Mucosa of rectum (tissue), 2 donors: ENCODE data around the gene ARHGDIG.

Experiments used
- H3K27ac ChIP-seq, 2 donors: one replicate each; pipeline ENCODE4 v1.7.0; 2013; ENCODE audit warnings: inconsistent platforms in 2 of 2, low read depth in 2 of 2, low read length in 2 of 2
- H3K27me3 ChIP-seq, 2 donors: one replicate each; pipeline ENCODE4 v1.7.0; 2013; ENCODE audit warnings: low read length in 2 of 2; ENCODE audit not compliant: control insufficient read depth in 2 of 2, insufficient read depth in 2 of 2
- H3K36me3 ChIP-seq, 2 donors: one replicate each; pipeline ENCODE4 v1.7.0; 2013; ENCODE audit warnings: low read length in 2 of 2; ENCODE audit not compliant: control insufficient read depth in 2 of 2, insufficient read depth in 2 of 2
- H3K4me1 ChIP-seq, 2 donors: one replicate each; pipeline ENCODE4 v1.7.0; 2013; ENCODE audit warnings: low read length in 2 of 2, mild to moderate bottlenecking in 1 of 2; ENCODE audit not compliant: control insufficient read depth in 2 of 2, insufficient read depth in 2 of 2
- H3K4me3 ChIP-seq, 2 donors: one replicate each; pipeline ENCODE4 v1.7.0; 2013; ENCODE audit warnings: low read length in 2 of 2
- H3K9ac ChIP-seq, 2 donors: one replicate each; pipeline ENCODE4 v1.7.0; 2013; ENCODE audit warnings: low read length in 2 of 2, low read depth in 1 of 2, mild to moderate bottlenecking in 1 of 2
- H3K9me3 ChIP-seq, 2 donors: one replicate each; pipeline ENCODE4 v1.7.0; 2013; ENCODE audit warnings: low read length in 2 of 2; ENCODE audit not compliant: control insufficient read depth in 2 of 2
- donor health status: healthy.
- donor health status: Normal muscosa, but diverticular disease.

Gene ARHGDIG

DNA sequence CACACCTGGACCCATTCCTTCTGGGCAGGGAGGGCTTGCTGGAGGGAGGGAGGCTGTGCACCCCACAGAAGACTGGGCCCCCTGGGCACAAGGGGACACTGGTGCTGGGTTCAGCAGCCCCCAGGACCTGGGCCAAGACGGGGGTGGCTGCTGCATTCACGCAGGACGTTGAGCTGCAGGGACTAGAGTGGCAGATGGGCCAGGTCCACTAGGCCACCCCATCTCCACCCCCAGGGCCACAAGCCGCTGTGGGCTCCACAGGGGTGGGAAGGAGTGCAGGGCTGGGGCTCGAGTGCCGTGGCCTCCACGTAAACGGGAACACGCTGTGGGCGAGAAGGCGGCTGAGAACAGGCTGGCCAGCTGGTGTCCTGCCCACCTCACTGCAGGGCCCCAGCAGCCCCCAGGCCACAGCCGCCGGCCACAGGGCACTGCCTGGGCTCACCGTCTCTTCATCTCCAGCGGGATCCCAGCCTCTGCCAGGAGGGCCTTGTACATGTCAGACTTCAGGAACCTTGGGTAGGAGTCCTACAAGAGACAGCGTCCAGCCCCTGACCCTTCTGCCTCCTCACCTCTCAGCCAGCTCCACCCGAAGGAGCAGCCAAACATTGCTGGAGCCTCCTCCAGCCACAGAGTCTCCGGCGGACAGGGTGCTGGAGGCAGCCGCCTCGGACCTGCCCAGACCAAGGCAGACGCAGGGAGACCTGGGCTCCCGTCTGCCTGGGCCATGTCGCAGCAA lies 11.2 kb upstream of the ARHGDIG start:
- H3K27me3 ChIP-seq = peaks cover 0 to under 1% of the 10 kb centered on the region in 2 donors
- H3K9ac ChIP-seq = peak overlapping the region; percentile 41 to 53
- peak overlapping the region in 1 of 2 donors; percentile 84 for H3K27ac ChIP-seq
- peaks cover 13 to 39% of the 10 kb centered on the region in 2 donors for H3K4me1 ChIP-seq
- H3K9me3 ChIP-seq = no peaks in the 10 kb centered on the region
- peaks cover 2 to 10% of the 10 kb centered on the region in 2 donors for H3K36me3 ChIP-seq
- H3K4me3 ChIP-seq = peak overlapping the region in 1 of 2 donors; percentile 44

DNA sequence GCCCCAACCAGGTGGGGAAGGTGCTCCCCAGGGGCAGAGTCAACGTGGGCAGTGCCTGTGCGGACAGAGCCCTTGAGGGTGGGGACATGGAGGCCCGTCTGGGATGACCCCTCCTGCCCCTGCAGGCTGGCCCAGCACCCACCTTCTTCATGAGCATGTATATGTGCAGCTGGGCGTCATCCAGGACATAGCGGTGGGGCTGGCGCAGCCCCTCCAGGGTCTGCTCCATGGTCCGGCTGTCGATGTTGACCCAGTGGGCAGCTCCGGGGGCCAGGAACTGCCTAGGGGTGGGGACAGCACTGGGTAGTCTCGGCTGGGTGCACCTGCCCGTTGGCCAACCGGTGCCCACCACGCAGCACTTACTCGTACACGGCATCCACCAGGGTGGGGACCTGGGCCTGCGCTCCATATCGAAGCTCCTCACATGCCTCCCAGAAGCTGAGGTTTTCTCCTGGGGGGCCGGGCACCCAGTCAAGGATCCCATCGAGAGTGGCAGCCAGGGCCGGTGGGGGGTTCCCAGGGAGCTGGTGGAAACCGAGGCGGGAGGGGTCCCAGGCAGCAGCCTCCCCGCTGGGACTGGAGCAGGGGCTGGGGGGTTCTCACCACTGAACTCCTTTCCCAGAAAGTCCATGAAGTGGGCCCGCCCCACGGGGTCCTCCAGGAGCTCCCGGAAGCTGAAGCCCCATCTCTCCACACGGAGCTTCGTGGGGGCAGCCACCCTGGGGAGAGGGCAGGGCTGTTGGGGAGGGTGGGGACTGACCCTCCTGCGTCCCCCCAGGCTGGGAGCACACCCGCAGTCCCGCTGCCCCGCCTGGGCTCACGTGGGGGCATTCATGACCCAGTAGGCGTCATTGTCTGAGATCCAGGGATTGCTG lies 9.8 kb upstream of the ARHGDIG start:
- Histone ChIP-seq H3K27me3 (peaks cover 4 to 5% of the 10 kb centered on the region in 2 donors), H3K9ac (no peak overlapping the region), H3K4me3 (no peak overlapping the region), H3K27ac (no peak overlapping the region), H3K9me3 (no peaks in the 10 kb centered on the region), H3K4me1 (peaks cover 18 to 41% of the 10 kb centered on the region in 2 donors), H3K36me3 (peaks cover 0 to under 1% of the 10 kb centered on the region in 2 donors)

DNA sequence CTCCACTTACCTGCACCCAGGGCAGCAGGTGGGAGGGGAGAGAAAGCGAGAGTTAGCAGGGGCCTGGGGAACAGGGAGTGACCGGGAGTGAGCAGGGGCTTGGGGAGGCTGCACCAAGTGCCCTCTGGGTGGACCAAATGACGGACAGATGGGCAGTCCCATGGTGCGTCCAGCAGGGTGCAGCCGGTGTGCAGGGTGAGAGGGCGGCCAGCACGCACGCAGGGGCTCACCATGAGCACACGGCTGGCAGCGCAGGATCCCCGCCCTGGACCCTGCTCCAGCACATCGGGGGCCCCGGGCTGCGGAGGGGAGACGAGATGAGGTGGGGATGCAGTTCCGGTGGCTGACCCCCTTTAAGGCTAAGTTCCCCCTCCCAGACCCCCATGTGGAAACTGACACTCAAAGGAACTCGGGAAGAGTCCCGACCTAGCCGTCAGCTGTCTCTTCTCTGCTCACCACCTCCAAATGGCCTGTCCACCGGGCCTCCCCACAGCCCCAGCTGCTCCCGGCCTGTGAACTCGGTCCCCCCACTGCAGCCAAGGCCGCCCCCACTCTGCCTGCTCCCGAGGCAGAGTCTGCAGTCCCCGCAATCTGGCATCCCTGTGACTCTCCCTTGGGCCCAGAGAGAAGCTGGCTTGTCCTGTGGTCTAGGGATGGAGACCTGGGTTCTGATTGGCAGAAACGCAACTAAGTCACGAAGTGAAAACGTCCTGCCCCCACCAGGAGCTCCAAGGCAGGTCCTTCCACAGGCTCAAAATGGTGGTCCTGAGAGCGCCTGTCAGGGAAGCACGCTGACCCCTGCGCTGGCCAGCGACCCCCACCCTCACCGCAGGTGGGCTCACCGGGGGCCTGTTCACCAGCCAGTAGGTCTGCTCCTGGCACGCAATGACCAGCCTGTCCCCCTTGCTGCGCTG lies 7.5 kb upstream of the ARHGDIG start:
- H3K4me1 ChIP-seq = peaks cover 17 to 26% of the 10 kb centered on the region in 2 donors
- peaks cover 6 to 8% of the 10 kb centered on the region in 2 donors for H3K27me3 ChIP-seq
- no peak overlapping the region for H3K9ac ChIP-seq
- H3K9me3 ChIP-seq = no peaks in the 10 kb centered on the region
- H3K4me3 ChIP-seq = no peak overlapping the region
- H3K27ac ChIP-seq = no peak overlapping the region
- H3K36me3 ChIP-seq = no peaks in the 10 kb centered on the region

DNA sequence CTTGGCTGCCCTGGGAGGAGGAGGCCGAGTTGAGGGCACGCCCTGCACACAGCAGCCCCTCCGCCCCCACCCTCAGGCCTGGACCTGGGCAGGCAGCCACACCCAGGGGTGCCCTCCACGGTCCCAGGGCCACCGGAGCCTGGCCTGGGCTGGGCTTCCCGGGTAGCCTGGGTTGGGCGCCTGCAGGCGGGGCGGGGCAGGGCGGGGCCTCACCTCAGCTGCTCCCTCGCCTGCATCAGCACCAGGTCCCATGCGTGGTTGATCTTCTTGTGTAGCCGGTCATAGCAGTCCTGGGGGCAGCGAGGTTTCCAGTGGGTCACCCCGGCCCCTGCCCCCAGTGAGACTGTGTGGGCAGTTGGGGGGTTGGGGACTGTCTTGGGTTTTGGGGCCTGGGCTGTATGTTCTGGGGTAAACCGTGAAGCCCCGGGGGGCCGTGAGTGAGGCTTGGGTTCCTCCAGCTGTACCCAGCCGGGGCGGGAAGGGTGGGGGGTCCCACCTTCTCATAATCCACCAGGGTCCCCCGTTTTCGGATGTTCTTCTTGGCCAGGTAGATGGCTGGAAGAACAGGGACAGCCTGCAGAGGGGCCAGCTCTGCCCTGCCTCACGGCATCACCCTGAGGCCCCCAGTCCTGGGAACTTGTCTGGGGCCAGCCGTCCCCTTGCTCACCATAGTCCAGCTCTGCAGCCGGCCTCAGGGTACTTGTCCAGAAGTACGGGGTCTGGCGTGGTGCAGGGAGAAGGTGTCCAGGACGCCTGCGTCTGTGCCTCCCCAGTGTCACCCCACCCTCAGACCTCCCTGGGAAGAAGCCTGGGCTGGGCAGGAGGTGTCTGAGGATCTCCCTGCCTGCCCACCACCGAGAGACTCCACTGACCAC lies 6.6 kb upstream of the ARHGDIG start:
- Histone ChIP-seq H3K4me3 (no peak overlapping the region), H3K4me1 (peaks cover 10 to 17% of the 10 kb centered on the region in 2 donors), H3K9ac (no peak overlapping the region), H3K27me3 (peaks cover 6 to 8% of the 10 kb centered on the region in 2 donors), H3K36me3 (no peaks in the 10 kb centered on the region), H3K9me3 (no peaks in the 10 kb centered on the region), H3K27ac (no peak overlapping the region)

DNA sequence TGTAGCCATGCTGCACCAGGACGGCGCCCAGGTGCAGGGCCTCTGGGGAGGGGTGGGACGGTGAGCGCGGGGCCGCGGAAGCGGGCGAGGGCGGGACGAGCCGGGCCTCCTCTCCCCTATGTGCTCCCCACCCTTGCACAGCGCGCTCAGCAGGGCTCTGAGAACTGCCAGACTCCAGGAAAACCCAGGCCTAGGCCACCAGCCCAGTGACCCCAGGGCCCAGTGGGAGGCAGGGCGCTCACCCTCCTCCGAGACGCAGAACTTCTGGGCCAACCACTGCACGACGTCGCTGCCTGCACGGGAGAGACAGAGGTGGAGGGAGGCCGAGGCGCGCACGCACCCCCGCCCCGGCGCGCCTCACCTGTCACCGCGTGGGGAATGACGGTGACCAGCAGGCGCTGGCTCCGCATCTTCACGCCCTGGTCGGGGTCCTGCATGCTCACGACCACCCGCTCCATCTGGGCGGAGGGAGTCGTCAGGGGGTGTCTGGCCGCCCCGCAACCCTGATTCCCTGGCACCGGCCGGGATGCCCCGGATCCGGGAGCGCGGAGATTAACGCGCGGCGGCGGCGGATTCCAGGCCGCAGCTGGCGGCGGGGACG lies 5.2 kb upstream of the ARHGDIG start:
- H3K36me3 ChIP-seq = no peaks in the 10 kb centered on the region
- peaks cover 8 to 12% of the 10 kb centered on the region in 2 donors for H3K4me1 ChIP-seq
- H3K27me3 ChIP-seq = peaks cover 8% of the 10 kb centered on the region in 2 donors
- H3K27ac ChIP-seq = no peak overlapping the region
- peak overlapping the region in 1 of 2 donors; percentile 51 for H3K9ac ChIP-seq
- H3K4me3 ChIP-seq = peak overlapping the region; percentile 44 to 51
- H3K9me3 ChIP-seq = no peaks in the 10 kb centered on the region

DNA sequence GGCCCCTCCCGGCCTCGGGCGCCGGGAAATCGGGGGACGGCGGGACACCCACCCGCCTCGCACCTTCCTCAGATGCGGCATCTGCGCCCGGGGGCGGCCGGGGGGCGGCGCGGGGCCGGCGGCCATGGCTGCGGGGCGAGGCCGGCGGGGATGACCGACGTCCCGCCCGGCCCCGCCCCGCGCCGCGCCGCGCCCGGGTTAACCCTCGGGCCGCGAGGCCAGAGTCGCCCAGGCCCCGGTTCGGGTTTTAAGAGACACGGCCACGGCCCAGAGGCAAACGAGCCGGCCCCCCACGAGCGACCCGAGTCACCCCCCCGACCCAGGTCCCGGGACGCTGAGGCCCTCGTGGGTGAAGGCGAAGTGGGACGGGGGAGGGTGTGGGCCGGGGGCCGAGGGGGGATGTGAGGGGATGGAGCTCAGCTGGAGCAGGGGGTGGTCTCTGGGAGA lies 4.6 kb upstream of the ARHGDIG start, which contains the start of gene RGS11:
Gene RGS11, minus strand, starts transcription at position 159 of the 447 bp plus-strand sequence. Its CDS starts 33 bp downstream, at position 126.
- peaks cover 8% of the 10 kb centered on the region in 2 donors for H3K27me3 ChIP-seq
- peaks cover 10 to 12% of the 10 kb centered on the region in 2 donors for H3K4me1 ChIP-seq
- no peak within 1 kb of the TSS for H3K27ac ChIP-seq
- H3K4me3 ChIP-seq = peak within 1 kb of the TSS; percentile 44 to 51
- no peaks in the 10 kb centered on the region for H3K36me3 ChIP-seq
- H3K9ac ChIP-seq = peak within 1 kb of the TSS in 1 of 2 donors; percentile 51
- no peaks in the 10 kb centered on the region for H3K9me3 ChIP-seq

DNA sequence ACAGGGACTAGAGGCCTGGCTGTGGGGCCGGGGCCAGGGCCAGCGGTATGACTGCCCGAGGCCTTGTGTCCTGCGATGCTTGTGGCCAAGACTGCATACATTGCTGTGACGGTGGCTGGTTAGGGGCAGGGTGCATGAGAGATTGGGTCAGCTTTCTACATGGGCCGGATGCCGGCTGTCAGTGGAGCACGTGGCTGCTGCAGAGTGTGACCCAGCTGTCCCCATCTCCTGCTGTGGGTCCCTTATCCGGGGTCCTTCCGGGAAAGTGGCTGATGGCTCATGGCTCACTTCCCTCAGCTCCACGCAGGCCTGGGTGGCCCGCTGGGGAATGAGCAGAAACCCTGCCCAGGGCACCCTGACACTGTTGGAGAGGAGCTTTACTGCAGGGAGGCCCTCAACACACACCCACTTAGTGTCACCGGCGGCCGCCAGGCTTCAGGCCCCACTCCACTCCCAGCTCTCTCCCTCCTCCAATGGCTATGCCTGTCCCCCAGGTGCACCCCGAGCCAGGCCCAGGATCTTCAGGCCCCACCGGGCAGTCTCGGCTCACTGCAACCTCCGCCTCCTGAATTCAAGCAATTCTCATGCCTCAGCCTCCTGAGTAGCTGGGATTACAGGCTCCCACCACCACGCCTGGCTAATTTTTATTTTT lies 3.8 kb upstream of the ARHGDIG start:
- Histone ChIP-seq H3K27me3 (peaks cover 8% of the 10 kb centered on the region in 2 donors), H3K9me3 (no peaks in the 10 kb centered on the region), H3K4me3 (no peak overlapping the region), H3K27ac (no peak overlapping the region), H3K4me1 (peaks cover 10 to 12% of the 10 kb centered on the region in 2 donors), H3K9ac (no peak overlapping the region), H3K36me3 (no peaks in the 10 kb centered on the region)

DNA sequence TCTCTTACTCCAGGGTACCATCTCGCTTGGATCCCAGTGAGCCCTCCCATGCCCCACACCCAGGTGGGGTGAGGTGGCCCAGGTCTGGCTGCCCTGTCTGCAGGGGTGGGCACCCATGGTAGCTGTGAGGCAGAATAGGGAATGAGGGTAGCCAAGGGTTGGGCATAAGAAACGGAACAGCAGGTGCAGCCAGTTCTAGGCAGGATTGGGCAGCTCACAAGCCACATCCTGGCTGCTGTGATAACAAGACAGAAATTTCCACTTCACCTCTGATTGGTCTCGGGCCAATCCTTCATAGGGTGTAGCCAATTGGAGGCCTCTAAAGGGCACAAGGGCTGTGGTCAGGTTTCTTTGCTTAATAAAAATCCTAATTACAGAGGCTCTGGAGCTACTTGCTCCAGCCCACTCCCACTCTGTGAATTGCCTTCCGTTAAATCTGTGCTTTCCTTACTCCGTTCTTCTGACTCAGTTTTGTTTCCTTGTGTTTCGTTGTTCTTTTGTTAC lies 1.5 kb upstream of the ARHGDIG start:
- no peaks in the 10 kb centered on the region for H3K36me3 ChIP-seq
- H3K27me3 ChIP-seq = peaks cover 8 to 11% of the 10 kb centered on the region in 2 donors
- H3K9me3 ChIP-seq = no peaks in the 10 kb centered on the region
- peaks cover 9 to 10% of the 10 kb centered on the region in 2 donors for H3K4me1 ChIP-seq
- no peak overlapping the region for H3K4me3 ChIP-seq
- no peak overlapping the region for H3K9ac ChIP-seq
- H3K27ac ChIP-seq = no peak overlapping the region
